ENCODE results near the gene APOBEC4. TPM values are rescaled to one million over a fixed set of nuclear protein-coding genes. Genes with fewer than 3 reads are reported as not detected.
A peak's percentile ranks its signal among the peaks of the same experiment; 100 is the strongest.

Gene APOBEC4
- total and polyA plus RNA-seq, 2 of the 13 experiments (the other 11 are each of a cell fraction or from before 2014, with no cell fraction given), result not detected

- ChIA-PET POLR2A (interaction anchor here (1.5 kb wide), 1 partner anchor 14 kb away, joined by 4 read pairs; no protein-coding TSS in a partner anchor), CTCF (ENCODE audit: low intra/inter-chr PET ratio, low total read pairs) (interaction anchor here (1.2 to 2.3 kb wide), 3 partner anchors 14 to 342 kb away, joined by 3 to 13 read pairs (median 4); no protein-coding TSS in a partner anchor)
- DNase-seq (ENCODE audit: low spot score) (peak; percentile 61), FAIRE-seq (peak; percentile 73), ATAC-seq (peak; percentile 99)
- no peaks in the 10 kb centered on the region for H3K79me2 ChIP-seq (ENCODE audit: insufficient read depth, low read length)
- H3K27ac ChIP-seq (ENCODE audit: extremely low read length, insufficient read depth, low read length), result no peak overlapping the region
- TF ChIP-seq TGIF2 (CRISPR knock-in tag; IDR thresholded peaks at IDR 0.05), result peak; percentile 65; the same call in 1 of the 2 replicates
- TF ChIP-seq SMC3 (IDR thresholded peaks at IDR 0.05; ENCODE audit: low read length), result peak; percentile 74
- peak; percentile 81 for TF ChIP-seq STAG1 (CRISPR knock-in tag; IDR thresholded peaks at IDR 0.05)
- peak; percentile 9 for TF ChIP-seq TEAD3 (CRISPR knock-in tag; optimal IDR thresholded peaks at IDR 0.05; ENCODE audit: borderline replicate concordance)
- TF ChIP-seq ZNF597 (CRISPR knock-in tag; IDR thresholded peaks at IDR 0.05), result no peak
- no peak for TF ChIP-seq RFXANK (CRISPR knock-in tag; IDR thresholded peaks at IDR 0.05)
- TF ChIP-seq MED1 (CRISPR knock-in tag; IDR thresholded peaks at IDR 0.05), result no peak
- TF ChIP-seq SSRP1 (CRISPR knock-in tag; IDR thresholded peaks at IDR 0.05), result 0 out of 2 replicates have a peak, but pooled peaks have one; percentile 54
- TF ChIP-seq RAD21 (CRISPR knock-in tag; IDR thresholded peaks at IDR 0.05), result peak; percentile 73
- TF ChIP-seq ZNF121 (CRISPR knock-in tag; IDR thresholded peaks at IDR 0.05), result no peak
- TF ChIP-seq SRSF4 (IDR thresholded peaks at IDR 0.05; ENCODE audit: low read depth, low read length, poor library complexity, severe bottlenecking), result no peak
- TF ChIP-seq MBNL3 (CRISPR knock-in tag; conservative IDR thresholded peaks at IDR 0.05), result no peak
- TF ChIP-seq GATAD2A (CRISPR knock-in tag; IDR thresholded peaks at IDR 0.05), result 0 out of 2 replicates have a peak, but pooled peaks have one; percentile 27
- peak; percentile 88 for TF ChIP-seq CTCF (CRISPR knock-in tag; IDR thresholded peaks at IDR 0.05)
- 0 out of 2 replicates have a peak, but pooled peaks have one; percentile 17 for TF ChIP-seq FOXK1 (CRISPR knock-in tag; IDR thresholded peaks at IDR 0.05; ENCODE audit: borderline replicate concordance, low read depth)
- 0 out of 2 replicates have a peak, but pooled peaks have one; percentile 27 for TF ChIP-seq CBFB (CRISPR knock-in tag; IDR thresholded peaks at IDR 0.05)
- 0 out of 2 replicates have a peak, but pooled peaks have one; percentile 39 for TF ChIP-seq SPEN (CRISPR knock-in tag; IDR thresholded peaks at IDR 0.05; ENCODE audit: low read depth)
- 0 out of 2 replicates have a peak, but pooled peaks have one; percentile 26 for TF ChIP-seq ERF (CRISPR knock-in tag; IDR thresholded peaks at IDR 0.05)
- in situ Hi-C loops (cut with HindIII; ENCODE audit: extremely low pct_ligation_motif_present, low pct_unique_long_range_greater_than_20kb), result loop anchor here (5.0 kb wide), 2 partner anchors 151 to 341 kb away; partner anchors contain the start of gene SMG7
- H3K4me1 ChIP-seq (ENCODE audit: insufficient read depth, low read length), result no peaks in the 10 kb centered on the region
- no TSS peak for BruUV-seq (replicated peaks)
- intact Hi-C loops (cut with micrococcal nuclease; ENCODE audit: unreplicated experiment), result loop anchor here (1.0 to 10.0 kb wide), 3 partner anchors 78 to 342 kb away; no protein-coding TSS in a partner anchor
- no peak overlapping the region for H2AFZ ChIP-seq (ENCODE audit: low read length)
- peaks cover 0 to 9% of the 10 kb centered on the region in 2 experiments; a peak in 3 of 5 replicates for H3K36me3 ChIP-seq (replicated peaks in 1 of 2; ENCODE audit: control insufficient read depth in 1 of 2, insufficient read depth in 2 of 2, low read length in 2 of 2)
- H3K4me2 ChIP-seq (ENCODE audit: low read depth, low read length), result no peak overlapping the region
- no peak overlapping the region for H3K9ac ChIP-seq (ENCODE audit: insufficient read depth, low read depth, low read length)
- no peaks in the 10 kb centered on the region for H4K20me1 ChIP-seq (ENCODE audit: insufficient read depth, low read length)
- H3K4me3 ChIP-seq (replicated peaks in 1 of 3; ENCODE audit: insufficient read depth in 1 of 3, low read depth in 2 of 3, low read length in 3 of 3), result no peak overlapping the region
- H3K9me3 ChIP-seq (ENCODE audit: low read length), result no peaks in the 10 kb centered on the region
- 67% methylated on average over 10 of the region's 10 CpGs for WGBS (ENCODE audit: low lambda C conversion rate)
- H3K27me3 ChIP-seq (ENCODE audit: control insufficient read depth in 1 of 2, insufficient read depth in 2 of 2, low read length in 2 of 2), result no peaks in the 10 kb centered on the region
Observed at GRCh38 chr1:183622884-183623785, 30.0 kb downstream of the APOBEC4 start.
